ENCODE results near the gene CA10. TPM values are rescaled to one million over a fixed set of nuclear protein-coding genes. Genes with fewer than 3 reads are reported as not detected.

The CA10 gene
- polyA plus RNA-seq, 1 donor from 2014 or later = 6.2 TPM

GRCh38 chr17:52049496-52049895 is 109.0 kb downstream of the CA10 start:
- Histone ChIP-seq H3K79me2 (replicated peaks; ENCODE audit: insufficient read depth, low read length) (no peaks in the 10 kb centered on the region), H4K20me1 (ENCODE audit: insufficient read depth) (no peaks in the 10 kb centered on the region), H3K4me2 (ENCODE audit: low read length) (no peak overlapping the region), H3K27ac (ENCODE audit: low read length) (no peak overlapping the region), H3K9ac (ENCODE audit: low read length) (no peak overlapping the region), H2AFZ (ENCODE audit: low read depth, low read length) (no peak overlapping the region), H3K4me3 (ENCODE audit: low read length) (no peak overlapping the region), H3K36me3 (ENCODE audit: insufficient read depth, low read length) (no peaks in the 10 kb centered on the region), H3K27me3 (ENCODE audit: insufficient read depth, low read depth, low read length) (no peaks in the 10 kb centered on the region), H3F3A (ENCODE audit: insufficient read depth, low read length, poor library complexity, severe bottlenecking) (no peaks in the 10 kb centered on the region), H3K9me3 (ENCODE audit: low read length) (no peaks in the 10 kb centered on the region), H3K9me2 (ENCODE audit: insufficient read depth, low read length) (no peaks in the 10 kb centered on the region)
- TF ChIP-seq TAF1 (IDR thresholded peaks at IDR 0.05; ENCODE audit: low read depth) = no peak
- TF ChIP-seq CTCF (IDR thresholded peaks at IDR 0.05; ENCODE audit: poor library complexity, severe bottlenecking) = no peak

- H3K4me2 ChIP-seq (ENCODE audit: low read length) = no peak overlapping the region
- H3F3A ChIP-seq (ENCODE audit: insufficient read depth, low read length, poor library complexity, severe bottlenecking) = no peaks in the 10 kb centered on the region
- no peak overlapping the region for H3K27ac ChIP-seq (ENCODE audit: low read length)
- no peaks in the 10 kb centered on the region for H3K9me2 ChIP-seq (ENCODE audit: insufficient read depth, low read length)
- TF ChIP-seq POLR2AphosphoS5 (IDR thresholded peaks at IDR 0.05) (no peak), MXI1 (conservative IDR thresholded peaks at IDR 0.05; ENCODE audit: poor library complexity, severe bottlenecking) (no peak), EP300 (conservative IDR thresholded peaks at IDR 0.05; ENCODE audit: poor library complexity, severe bottlenecking) (no peak), REST (IDR thresholded peaks at IDR 0.05; ENCODE audit: borderline replicate concordance) (no peak), CTCF (IDR thresholded peaks at IDR 0.05; ENCODE audit: poor library complexity, severe bottlenecking) (no peak), RAD21 (conservative IDR thresholded peaks at IDR 0.05) (no peak), EZH2 (IDR thresholded peaks at IDR 0.05; ENCODE audit: borderline replicate concordance, insufficient read depth, low read length, poor library complexity, severe bottlenecking) (no peak), SMC3 (conservative IDR thresholded peaks at IDR 0.05; ENCODE audit: poor library complexity) (no peak), TAF1 (IDR thresholded peaks at IDR 0.05; ENCODE audit: low read depth) (no peak)
- H3K4me3 ChIP-seq (ENCODE audit: low read length) = no peak overlapping the region
- no peaks in the 10 kb centered on the region for H3K27me3 ChIP-seq (ENCODE audit: insufficient read depth, low read depth, low read length)
- H4K20me1 ChIP-seq (ENCODE audit: insufficient read depth) = no peaks in the 10 kb centered on the region
- H2AFZ ChIP-seq (ENCODE audit: low read depth, low read length) = no peak overlapping the region
- H3K36me3 ChIP-seq (ENCODE audit: insufficient read depth, low read length) = no peaks in the 10 kb centered on the region
- H3K79me2 ChIP-seq (replicated peaks; ENCODE audit: insufficient read depth, low read length) = no peaks in the 10 kb centered on the region
- no peak overlapping the region for H3K9ac ChIP-seq (ENCODE audit: low read length)
- no peaks in the 10 kb centered on the region for H3K9me3 ChIP-seq (ENCODE audit: low read length)
Measured at GRCh38 chr17:52049051-52049450, 109.5 kb downstream of the CA10 start.
